SK-N-SH treated with all-trans-retinoic acid at 6 μM for 48 hours (cell line): ENCODE measurements around the gene RASA3.
"Not testable (repeated sequence)": the region's sequence is repeated elsewhere in the genome, so short reads cannot be mapped to it uniquely, and the experiment has no call there.

Source experiments
- ATAC-seq: fragments of 200-7000 bp; cut with Tn5 transposase; 3 replicates; pipeline ENCODE4 v1.9.1; 2020; ENCODE audit warnings: mild to moderate bottlenecking, moderate library complexity
- ARNTL ChIP-seq: fragments of 450-650 bp; formaldehyde crosslinking; IDR thresholded peaks from 2 replicates; pipeline ENCODE4 v1.5.0; 2020; ENCODE audit warnings: low read depth, mild to moderate bottlenecking, moderate library complexity, borderline replicate concordance
- BACH2 ChIP-seq: fragments of 250-450 bp; sonication (Bioruptor Pico); IDR thresholded peaks from 2 replicates; pipeline ENCODE4 v1.9.0; 2021; ENCODE audit warnings: mild to moderate bottlenecking, borderline replicate concordance
- CREB5 ChIP-seq: fragments of 250-450 bp; sonication (Bioruptor Pico); IDR thresholded peaks from 2 replicates; pipeline ENCODE4 v1.5.1; 2020; ENCODE audit warnings: low read depth, mild to moderate bottlenecking, moderate library complexity
- CSDC2 ChIP-seq: fragments of 250-450 bp; sonication (Bioruptor Pico); IDR thresholded peaks from 2 replicates; pipeline ENCODE4 v1.5.0; 2020; ENCODE audit warnings: mild to moderate bottlenecking, moderate library complexity
- CSRNP3 ChIP-seq: fragments of 250-450 bp; sonication (Bioruptor Pico); IDR thresholded peaks from 2 replicates; pipeline ENCODE4 v1.5.1; 2021; ENCODE audit warnings: mild to moderate bottlenecking, moderate library complexity
- ESRRG ChIP-seq: fragments of 250-450 bp; sonication (Bioruptor Pico); IDR thresholded peaks from 2 replicates; pipeline ENCODE4 v1.6.1; 2021; ENCODE audit warnings: mild to moderate bottlenecking
- GLIS3 ChIP-seq: fragments of 250-450 bp; sonication (Bioruptor Pico); IDR thresholded peaks from 2 replicates; pipeline ENCODE4 v1.5.0; 2020; ENCODE audit warnings: mild to moderate bottlenecking, moderate library complexity
- OSR1 ChIP-seq: fragments of 250-450 bp; sonication (Bioruptor Pico); IDR thresholded peaks from 2 replicates; pipeline ENCODE4 v1.8.0; 2022; ENCODE audit warnings: moderate library complexity, mild to moderate bottlenecking, inconsistent platforms
- PATZ1 ChIP-seq: fragments of 250-450 bp; sonication (Bioruptor Pico); IDR thresholded peaks from 2 replicates; pipeline ENCODE4 v1.8.0; 2020; ENCODE audit warnings: mild to moderate bottlenecking, moderate library complexity, borderline replicate concordance
- PPARA ChIP-seq: fragments of 250-450 bp; sonication (Bioruptor Pico); IDR thresholded peaks from 2 replicates; pipeline ENCODE4 v1.5.0; 2020; ENCODE audit warnings: mild to moderate bottlenecking, borderline replicate concordance
- RARB ChIP-seq: fragments of 250-450 bp; sonication (Bioruptor Pico); IDR thresholded peaks from 2 replicates; pipeline ENCODE4 v1.8.0; 2021; ENCODE audit warnings: mild to moderate bottlenecking, moderate library complexity
- SNAI2 ChIP-seq: fragments of 250-450 bp; sonication (Bioruptor Pico); IDR thresholded peaks from 2 replicates; pipeline ENCODE4 v1.5.0; 2020; ENCODE audit warnings: mild to moderate bottlenecking, moderate library complexity
- TCF4 ChIP-seq: fragments of 250-450 bp; sonication (Bioruptor Pico); IDR thresholded peaks from 2 replicates; pipeline ENCODE4 v1.8.0; 2021; ENCODE audit warnings: mild to moderate bottlenecking, moderate library complexity, borderline replicate concordance
- TOX ChIP-seq: fragments of 250-450 bp; sonication (Bioruptor Pico); IDR thresholded peaks from 2 replicates; pipeline ENCODE4 v1.8.0; 2021; ENCODE audit warnings: mild to moderate bottlenecking, moderate library complexity, borderline replicate concordance
- TSHZ2 ChIP-seq: fragments of 250-450 bp; sonication (Bioruptor Pico); IDR thresholded peaks from 2 replicates; pipeline ENCODE4 v1.5.0; 2020; ENCODE audit warnings: mild to moderate bottlenecking, moderate library complexity
- ZC3H10 ChIP-seq: fragments of 250-450 bp; sonication (Bioruptor Pico); IDR thresholded peaks from 2 replicates; pipeline ENCODE4 v1.5.1; 2021; ENCODE audit warnings: mild to moderate bottlenecking, moderate library complexity
- ZFP3 ChIP-seq: fragments of 250-450 bp; sonication (Bioruptor Pico); IDR thresholded peaks from 2 replicates; pipeline ENCODE4 v1.5.0; 2020; ENCODE audit warnings: mild to moderate bottlenecking, moderate library complexity
- ZFP30 ChIP-seq: fragments of 450-650 bp; formaldehyde crosslinking; IDR thresholded peaks from 2 replicates; pipeline ENCODE4 v1.5.0; 2022; ENCODE audit warnings: mild to moderate bottlenecking, moderate library complexity
- ZNF565 ChIP-seq: fragments of 450-650 bp; formaldehyde crosslinking; conservative IDR thresholded peaks from 2 replicates; pipeline ENCODE4 v1.5.0; 2020; ENCODE audit warnings: low read depth, mild to moderate bottlenecking, moderate library complexity
- ZNF70 ChIP-seq: fragments of 450-650 bp; formaldehyde crosslinking; IDR thresholded peaks from 2 replicates; pipeline ENCODE4 v1.5.0; 2020; ENCODE audit warnings: mild to moderate bottlenecking, moderate library complexity
- ZNF8 ChIP-seq: fragments of 450-650 bp; formaldehyde crosslinking; IDR thresholded peaks from 2 replicates; pipeline ENCODE4 v1.5.0; 2020; ENCODE audit warnings: mild to moderate bottlenecking, moderate library complexity

Gene RASA3

GRCh38 chr13:114177245-114178010, 45.0 kb upstream of the RASA3 start:
- TF ChIP-seq TOX (CRISPR knock-in tag) (no peak), RARB (CRISPR knock-in tag) (no peak), SNAI2 (CRISPR knock-in tag) (no peak), ZNF8 (CRISPR knock-in tag) (no peak), ESRRG (no peak), ZC3H10 (CRISPR knock-in tag) (no peak), ZNF70 (CRISPR knock-in tag) (no peak), ARNTL (CRISPR knock-in tag) (no peak), TCF4 (no peak), CSRNP3 (CRISPR knock-in tag) (no peak)
- ATAC-seq, result no peak

- ATAC-seq, result not testable (repeated sequence)
Observed at GRCh38 chr13:114176359-114176902, 44.0 kb upstream of the RASA3 start.

GRCh38 chr13:114174529-114174961, 42.1 kb upstream of the RASA3 start:
- no peak for ATAC-seq
- TF ChIP-seq TCF4 (no peak), ZFP30 (CRISPR knock-in tag) (no peak), PPARA (no peak), RARB (CRISPR knock-in tag) (no peak), ZNF565 (CRISPR knock-in tag) (no peak), SNAI2 (CRISPR knock-in tag) (no peak), ESRRG (no peak), TSHZ2 (CRISPR knock-in tag) (no peak), PATZ1 (CRISPR knock-in tag) (no peak)

- ATAC-seq, result no peak
- TF ChIP-seq ZFP30 (CRISPR knock-in tag) (no peak), ZC3H10 (CRISPR knock-in tag) (no peak), BACH2 (CRISPR knock-in tag) (no peak), CSDC2 (CRISPR knock-in tag) (no peak), TSHZ2 (CRISPR knock-in tag) (no peak), ZFP3 (no peak), SNAI2 (CRISPR knock-in tag) (no peak), PATZ1 (CRISPR knock-in tag) (no peak), PPARA (no peak), GLIS3 (CRISPR knock-in tag) (no peak), ZNF565 (CRISPR knock-in tag) (no peak), CREB5 (CRISPR knock-in tag) (no peak), CSRNP3 (CRISPR knock-in tag) (no peak), OSR1 (no peak), ZNF70 (CRISPR knock-in tag) (no peak), ESRRG (no peak)
Observed at GRCh38 chr13:114173745-114174144, 41.3 kb upstream of the RASA3 start.
